Measurements from ENCODE around the gene NXPH4.

GRCh38 chr12:57200497-57200896 lies 16.1 kb upstream of the NXPH4 start:
- TF ChIP-seq, protein P1, sequence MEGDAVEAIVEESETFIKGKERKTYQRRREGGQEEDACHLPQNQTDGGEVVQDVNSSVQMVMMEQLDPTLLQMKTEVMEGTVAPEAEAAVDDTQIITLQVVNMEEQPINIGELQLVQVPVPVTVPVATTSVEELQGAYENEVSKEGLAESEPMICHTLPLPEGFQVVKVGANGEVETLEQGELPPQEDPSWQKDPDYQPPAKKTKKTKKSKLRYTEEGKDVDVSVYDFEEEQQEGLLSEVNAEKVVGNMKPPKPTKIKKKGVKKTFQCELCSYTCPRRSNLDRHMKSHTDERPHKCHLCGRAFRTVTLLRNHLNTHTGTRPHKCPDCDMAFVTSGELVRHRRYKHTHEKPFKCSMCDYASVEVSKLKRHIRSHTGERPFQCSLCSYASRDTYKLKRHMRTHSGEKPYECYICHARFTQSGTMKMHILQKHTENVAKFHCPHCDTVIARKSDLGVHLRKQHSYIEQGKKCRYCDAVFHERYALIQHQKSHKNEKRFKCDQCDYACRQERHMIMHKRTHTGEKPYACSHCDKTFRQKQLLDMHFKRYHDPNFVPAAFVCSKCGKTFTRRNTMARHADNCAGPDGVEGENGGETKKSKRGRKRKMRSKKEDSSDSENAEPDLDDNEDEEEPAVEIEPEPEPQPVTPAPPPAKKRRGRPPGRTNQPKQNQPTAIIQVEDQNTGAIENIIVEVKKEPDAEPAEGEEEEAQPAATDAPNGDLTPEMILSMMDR (IDR thresholded peaks at IDR 0.05), result no peak
- TF ChIP-seq POLR2A (IDR thresholded peaks at IDR 0.05), result no peak

Measured in adrenal gland (tissue), 5 donors.